ENCODE data around the gene KRT26.

DNA sequence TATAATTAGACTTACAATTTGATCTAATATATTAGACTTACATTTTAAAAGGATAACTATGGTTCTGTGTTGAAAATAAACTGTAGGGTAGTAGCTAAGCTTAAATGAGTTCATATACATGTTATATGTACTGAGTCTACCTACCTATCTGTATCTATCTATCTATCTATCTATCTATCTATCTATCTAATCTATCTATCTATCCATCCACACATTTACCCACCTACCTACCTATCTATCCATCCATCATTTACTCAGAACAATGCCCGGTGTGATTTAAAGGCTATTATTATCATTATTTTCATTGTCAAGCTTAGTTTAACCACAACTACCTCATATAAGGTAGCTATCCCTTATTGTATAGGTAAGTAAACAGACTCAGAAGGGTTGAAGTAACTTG, 43.4 kb upstream of the KRT26 start:
- no peak for TF ChIP-seq ZNF724P (CRISPR knock-in tag; IDR thresholded peaks at IDR 0.05; ENCODE audit: borderline replicate concordance)
- TF ChIP-seq POLR2AphosphoS5 (IDR thresholded peaks at IDR 0.05; ENCODE audit: low read depth, low read length) = no peak
- TF ChIP-seq RFX1 (IDR thresholded peaks at IDR 0.05) = no peak
- TF ChIP-seq, protein P1, sequence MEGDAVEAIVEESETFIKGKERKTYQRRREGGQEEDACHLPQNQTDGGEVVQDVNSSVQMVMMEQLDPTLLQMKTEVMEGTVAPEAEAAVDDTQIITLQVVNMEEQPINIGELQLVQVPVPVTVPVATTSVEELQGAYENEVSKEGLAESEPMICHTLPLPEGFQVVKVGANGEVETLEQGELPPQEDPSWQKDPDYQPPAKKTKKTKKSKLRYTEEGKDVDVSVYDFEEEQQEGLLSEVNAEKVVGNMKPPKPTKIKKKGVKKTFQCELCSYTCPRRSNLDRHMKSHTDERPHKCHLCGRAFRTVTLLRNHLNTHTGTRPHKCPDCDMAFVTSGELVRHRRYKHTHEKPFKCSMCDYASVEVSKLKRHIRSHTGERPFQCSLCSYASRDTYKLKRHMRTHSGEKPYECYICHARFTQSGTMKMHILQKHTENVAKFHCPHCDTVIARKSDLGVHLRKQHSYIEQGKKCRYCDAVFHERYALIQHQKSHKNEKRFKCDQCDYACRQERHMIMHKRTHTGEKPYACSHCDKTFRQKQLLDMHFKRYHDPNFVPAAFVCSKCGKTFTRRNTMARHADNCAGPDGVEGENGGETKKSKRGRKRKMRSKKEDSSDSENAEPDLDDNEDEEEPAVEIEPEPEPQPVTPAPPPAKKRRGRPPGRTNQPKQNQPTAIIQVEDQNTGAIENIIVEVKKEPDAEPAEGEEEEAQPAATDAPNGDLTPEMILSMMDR (CRISPR knock-in tag; IDR thresholded peaks at IDR 0.05) = no peak
- no peak for TF ChIP-seq SUZ12 (IDR thresholded peaks at IDR 0.05; ENCODE audit: low read depth, low read length)
- TF ChIP-seq MXD4 (CRISPR knock-in tag; IDR thresholded peaks at IDR 0.05) = no peak
- no peak for TF ChIP-seq GATAD2A (CRISPR knock-in tag; IDR thresholded peaks at IDR 0.05)
- TF ChIP-seq ZNF703 (CRISPR knock-in tag; IDR thresholded peaks at IDR 0.05; ENCODE audit: borderline replicate concordance) = no peak
- TF ChIP-seq CBX1 (IDR thresholded peaks at IDR 0.05; ENCODE audit: low read depth) = no peak
- no peak for TF ChIP-seq RELA (CRISPR knock-in tag; IDR thresholded peaks at IDR 0.05)
- TF ChIP-seq EZH2 (conservative IDR thresholded peaks at IDR 0.05; ENCODE audit: low read depth, low read length) = no peak
- TF ChIP-seq IKZF1 (IDR thresholded peaks at IDR 0.05) = no peak
- no peak for TF ChIP-seq EEA1 (CRISPR knock-in tag; IDR thresholded peaks at IDR 0.05; ENCODE audit: borderline replicate concordance)
